ENCODE data around the gene DNAJC4. TPM values are rescaled to one million over a fixed set of nuclear protein-coding genes. Genes with fewer than 3 reads are reported as not detected.

Gene DNAJC4
- total RNA-seq, 1 experiment from 2014 or later, result 24.2 TPM

DNA sequence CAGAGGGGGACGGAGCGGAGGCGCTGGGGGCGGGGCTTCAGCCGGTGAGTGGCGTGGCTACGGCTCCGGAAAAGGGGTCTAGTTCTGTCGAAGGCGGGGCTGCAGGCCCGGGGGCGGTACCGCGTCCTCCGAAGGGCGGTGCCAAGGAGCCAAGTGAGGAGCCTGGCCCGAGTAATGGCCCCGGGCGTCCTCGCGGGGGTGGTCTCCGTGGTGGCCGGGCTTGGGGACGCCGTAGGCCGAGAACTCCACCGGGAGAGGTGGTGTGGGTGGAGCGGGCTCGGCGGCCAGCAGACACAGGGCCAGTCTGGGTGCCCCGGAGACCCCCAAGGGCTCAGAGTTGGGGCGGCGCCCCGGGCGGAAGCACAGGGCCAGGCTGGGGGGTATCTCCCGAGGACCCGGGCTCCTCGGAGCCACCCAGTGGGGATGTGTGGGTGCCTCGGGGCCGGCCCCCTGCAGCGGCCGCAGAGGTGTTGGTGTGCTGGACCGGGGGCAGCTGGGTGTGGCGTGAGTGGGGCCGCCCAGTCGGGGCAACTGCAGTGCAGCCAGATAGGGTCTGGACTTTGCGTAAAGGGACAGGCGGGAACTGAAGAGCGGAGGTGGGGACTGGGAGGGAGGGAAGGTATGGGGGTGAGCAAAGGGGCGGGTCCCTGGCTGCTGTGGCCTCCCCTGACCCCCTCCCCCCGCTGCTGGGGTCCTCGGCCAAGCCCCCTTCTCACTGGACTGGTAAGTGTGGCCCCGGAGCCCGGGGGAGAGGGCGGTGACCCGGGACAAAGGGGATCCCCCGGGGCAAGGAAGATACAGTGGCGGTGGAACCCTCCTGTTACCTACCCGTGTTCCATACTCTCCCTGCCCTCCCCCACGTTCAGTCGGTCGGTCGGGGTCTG, 11.4 kb downstream of the DNAJC4 start:
- no peak overlapping the region for H2BK20ac ChIP-seq (ENCODE audit: low read depth, low read length, poor library complexity, severe bottlenecking)
- DNase-seq, result peak; percentile 75
- H3K4me3 Mint-ChIP-seq, result peak overlapping the region; percentile 85 to 93

More for the DNA sequence above, 11.4 kb downstream of the DNAJC4 start:
- H3K4me1 ChIP-seq (ENCODE audit: insufficient read depth, low read length), result no peaks in the 10 kb centered on the region
- H3K56ac ChIP-seq (ENCODE audit: insufficient read length, low read depth, low read length), result no peak overlapping the region
- Mint-ChIP-seq H3K27me3 (ENCODE audit: low read depth) (no peaks in the 10 kb centered on the region), H3K4me1 (peaks cover 22 to 28% of the 10 kb centered on the region in 2 experiments), H3K27ac (peak overlapping the region in 2 of 3 experiments; percentile 93 to 99; a peak in 4 of 7 replicates), H3K9me3 (no peaks in the 10 kb centered on the region), H3K36me3 (ENCODE audit: insufficient read depth in 1 of 3, low read depth in 3 of 3) (peaks cover 13 to 45% (median 26%) of the 10 kb centered on the region in 3 experiments)
- H3K18ac ChIP-seq (ENCODE audit: insufficient read length, low read depth, low read length), result no peak overlapping the region
- H3K14ac ChIP-seq (ENCODE audit: insufficient read depth, low read length), result no peak overlapping the region; the same call in 1 of the 2 replicates
- peak overlapping the region; percentile 26 for H3K9ac ChIP-seq (ENCODE audit: extremely low read depth, insufficient read length, low read length)
- H2AK5ac ChIP-seq (ENCODE audit: insufficient read length, low read length), result no peak overlapping the region
- TF ChIP-seq CTCF (conservative IDR thresholded peaks at IDR 0.05), result no peak
- no peak overlapping the region for H2BK12ac ChIP-seq (ENCODE audit: insufficient read length, low read depth, low read length)
- no peaks in the 10 kb centered on the region for H3K9me3 ChIP-seq (ENCODE audit: control insufficient read depth, low read depth, low read length)
- no peak overlapping the region for H3K23ac ChIP-seq (ENCODE audit: insufficient read length, low read depth, low read length)
- no peak overlapping the region for H4K5ac ChIP-seq (ENCODE audit: insufficient read length, low read depth, low read length)
- H4K20me1 ChIP-seq (ENCODE audit: control insufficient read depth, insufficient read depth, insufficient read length), result no peaks in the 10 kb centered on the region
- no peak overlapping the region for H4K8ac ChIP-seq (replicated peaks; ENCODE audit: insufficient read length, low read depth, low read length)
- WGBS (ENCODE audit: extremely low coverage, insufficient read length, low lambda C conversion rate), result no CpG with 5 or more reads among the region's 63 CpGs
- peaks cover 16% of the 10 kb centered on the region for H3K23me2 ChIP-seq (ENCODE audit: insufficient read length, low read depth, low read length, poor library complexity, severe bottlenecking)
- no peak overlapping the region for H2BK15ac ChIP-seq (ENCODE audit: low read depth, low read length)
- H3K79me1 ChIP-seq (ENCODE audit: insufficient read depth, low read depth, low read length, poor library complexity, severe bottlenecking), result no peaks in the 10 kb centered on the region
- H4K91ac ChIP-seq (ENCODE audit: insufficient read length, low read depth, low read length), result no peak overlapping the region
- peaks cover 9% of the 10 kb centered on the region; the same call in 1 of the 2 replicates for H3K79me2 ChIP-seq (ENCODE audit: insufficient read depth, low read length)
- H2BK5ac ChIP-seq (ENCODE audit: insufficient read length, low read length), result no peak overlapping the region
- H2BK120ac ChIP-seq (ENCODE audit: low read depth, low read length, poor library complexity, severe bottlenecking), result no peak overlapping the region
- H3K27ac ChIP-seq (ENCODE audit: insufficient read length, low read depth, low read length), result no peak overlapping the region
- H3K4ac ChIP-seq (ENCODE audit: low read depth, low read length), result no peak overlapping the region
- H3K4me2 ChIP-seq (ENCODE audit: insufficient read depth, insufficient read length, low read length), result peak overlapping the region; percentile 81
- no peak overlapping the region for H3T11ph ChIP-seq (ENCODE audit: low read length)
- no peaks in the 10 kb centered on the region for H3K27me3 ChIP-seq (ENCODE audit: insufficient read depth, low read length)
- no peak overlapping the region for H2AFZ ChIP-seq (ENCODE audit: low read length)

All from H9 (cell line).